Measurements from ENCODE around the gene TMEM132C. TPM values are rescaled to one million over a fixed set of nuclear protein-coding genes. Genes with fewer than 3 reads are reported as not detected.

Gene TMEM132C
- total RNA-seq, 2 experiments from 2014 or later, result not detected

DNA sequence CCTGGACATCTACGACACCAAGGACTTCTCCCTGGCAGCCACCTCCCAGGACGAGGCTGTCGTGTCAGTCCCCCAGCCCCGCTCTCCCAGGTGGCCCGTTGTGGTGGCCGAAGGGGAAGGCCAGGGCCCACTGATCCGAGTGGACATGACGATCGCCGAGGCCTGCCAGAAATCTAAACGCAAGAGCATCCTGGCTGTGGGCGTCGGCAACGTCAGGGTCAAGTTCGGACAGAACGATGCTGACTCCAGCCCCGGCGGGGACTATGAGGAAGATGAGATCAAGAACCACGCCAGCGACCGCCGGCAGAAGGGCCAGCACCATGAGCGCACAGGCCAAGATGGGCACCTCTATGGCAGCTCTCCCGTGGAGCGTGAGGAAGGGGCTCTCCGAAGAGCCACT, 438.2 kb downstream of the TMEM132C start:
- POLR2A ChIA-PET, result no interaction called here
- DNase-seq (ENCODE audit: low spot score), result no peak
- H2AFZ ChIP-seq (ENCODE audit: low read length), result no peak overlapping the region
- TF ChIP-seq, protein P1, sequence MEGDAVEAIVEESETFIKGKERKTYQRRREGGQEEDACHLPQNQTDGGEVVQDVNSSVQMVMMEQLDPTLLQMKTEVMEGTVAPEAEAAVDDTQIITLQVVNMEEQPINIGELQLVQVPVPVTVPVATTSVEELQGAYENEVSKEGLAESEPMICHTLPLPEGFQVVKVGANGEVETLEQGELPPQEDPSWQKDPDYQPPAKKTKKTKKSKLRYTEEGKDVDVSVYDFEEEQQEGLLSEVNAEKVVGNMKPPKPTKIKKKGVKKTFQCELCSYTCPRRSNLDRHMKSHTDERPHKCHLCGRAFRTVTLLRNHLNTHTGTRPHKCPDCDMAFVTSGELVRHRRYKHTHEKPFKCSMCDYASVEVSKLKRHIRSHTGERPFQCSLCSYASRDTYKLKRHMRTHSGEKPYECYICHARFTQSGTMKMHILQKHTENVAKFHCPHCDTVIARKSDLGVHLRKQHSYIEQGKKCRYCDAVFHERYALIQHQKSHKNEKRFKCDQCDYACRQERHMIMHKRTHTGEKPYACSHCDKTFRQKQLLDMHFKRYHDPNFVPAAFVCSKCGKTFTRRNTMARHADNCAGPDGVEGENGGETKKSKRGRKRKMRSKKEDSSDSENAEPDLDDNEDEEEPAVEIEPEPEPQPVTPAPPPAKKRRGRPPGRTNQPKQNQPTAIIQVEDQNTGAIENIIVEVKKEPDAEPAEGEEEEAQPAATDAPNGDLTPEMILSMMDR (conservative IDR thresholded peaks at IDR 0.05; ENCODE audit: low read length), result no peak
- TF ChIP-seq EZH2phosphoT487 (IDR thresholded peaks at IDR 0.05; ENCODE audit: borderline replicate concordance, low read depth, low read length), result no peak
- H4K20me1 ChIP-seq (ENCODE audit: insufficient read depth, low read length), result no peaks in the 10 kb centered on the region
- intact Hi-C loops (cut with micrococcal nuclease; ENCODE audit: unreplicated experiment), result no loop called here
- H3K79me2 ChIP-seq (ENCODE audit: insufficient read depth, low read depth, low read length), result no peaks in the 10 kb centered on the region
- H3K36me3 ChIP-seq (ENCODE audit: insufficient read depth, low read length), result no peaks in the 10 kb centered on the region
- BruUV-seq (replicated peaks), result no TSS peak
- no peaks in the 10 kb centered on the region for H3K4me1 ChIP-seq (ENCODE audit: insufficient read depth, low read length, poor library complexity, severe bottlenecking)
- no peak overlapping the region for H3K27ac ChIP-seq (ENCODE audit: low read depth, low read length, poor library complexity, severe bottlenecking)
- no peaks in the 10 kb centered on the region for H3K9me3 ChIP-seq (ENCODE audit: low read length)
- no peaks in the 10 kb centered on the region for H3K9me2 ChIP-seq (ENCODE audit: insufficient read depth, low read length)
- no peak overlapping the region for H3K4me2 ChIP-seq (ENCODE audit: low read length)
- CTCF ChIA-PET (ENCODE audit: unreplicated experiment), result no interaction called here
- H3K4me3 ChIP-seq (ENCODE audit: low read depth, low read length, poor library complexity, severe bottlenecking), result no peak overlapping the region

DNA sequence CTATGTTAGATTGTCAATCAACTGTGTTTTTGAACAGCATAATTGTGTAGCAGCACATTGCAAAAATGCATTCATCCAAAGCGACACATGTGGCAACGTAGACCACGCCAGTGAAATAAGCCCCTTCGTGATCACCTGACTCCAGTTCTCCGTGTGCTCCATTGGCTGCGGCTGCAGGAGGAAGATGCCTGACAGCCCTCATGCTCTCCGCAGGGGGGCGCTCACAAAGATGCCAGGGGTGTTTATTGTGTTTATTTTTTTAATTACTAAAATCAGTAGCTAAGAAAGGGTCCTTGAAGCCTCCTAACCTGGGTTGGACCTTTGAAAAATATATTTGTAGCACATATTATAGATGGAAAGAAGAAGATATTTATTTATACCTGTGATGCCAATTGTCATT, 440.5 kb downstream of the TMEM132C start:
- Histone ChIP-seq H3K4me1 (ENCODE audit: insufficient read depth, low read length, poor library complexity, severe bottlenecking) (no peaks in the 10 kb centered on the region), H3K4me3 (ENCODE audit: low read depth, low read length, poor library complexity, severe bottlenecking) (no peak overlapping the region), H3K79me2 (ENCODE audit: insufficient read depth, low read depth, low read length) (no peaks in the 10 kb centered on the region), H3K9me3 (ENCODE audit: low read length) (no peaks in the 10 kb centered on the region), H3K27ac (ENCODE audit: low read depth, low read length, poor library complexity, severe bottlenecking) (no peak overlapping the region), H3K4me2 (ENCODE audit: low read length) (no peak overlapping the region), H2AFZ (ENCODE audit: low read length) (no peak overlapping the region), H3K36me3 (ENCODE audit: insufficient read depth, low read length) (no peaks in the 10 kb centered on the region), H4K20me1 (ENCODE audit: insufficient read depth, low read length) (no peaks in the 10 kb centered on the region), H3K9me2 (ENCODE audit: insufficient read depth, low read length) (no peaks in the 10 kb centered on the region)
- no TSS peak for BruUV-seq (replicated peaks)
- CTCF ChIA-PET (ENCODE audit: unreplicated experiment), result no interaction called here
- TF ChIP-seq, protein P1 (conservative IDR thresholded peaks at IDR 0.05; ENCODE audit: low read length), result no peak
- no peak for TF ChIP-seq EZH2phosphoT487 (IDR thresholded peaks at IDR 0.05; ENCODE audit: borderline replicate concordance, low read depth, low read length)
- intact Hi-C loops (cut with micrococcal nuclease; ENCODE audit: unreplicated experiment), result no loop called here
- no peak for DNase-seq (ENCODE audit: low spot score)
- POLR2A ChIA-PET, result no interaction called here

DNA sequence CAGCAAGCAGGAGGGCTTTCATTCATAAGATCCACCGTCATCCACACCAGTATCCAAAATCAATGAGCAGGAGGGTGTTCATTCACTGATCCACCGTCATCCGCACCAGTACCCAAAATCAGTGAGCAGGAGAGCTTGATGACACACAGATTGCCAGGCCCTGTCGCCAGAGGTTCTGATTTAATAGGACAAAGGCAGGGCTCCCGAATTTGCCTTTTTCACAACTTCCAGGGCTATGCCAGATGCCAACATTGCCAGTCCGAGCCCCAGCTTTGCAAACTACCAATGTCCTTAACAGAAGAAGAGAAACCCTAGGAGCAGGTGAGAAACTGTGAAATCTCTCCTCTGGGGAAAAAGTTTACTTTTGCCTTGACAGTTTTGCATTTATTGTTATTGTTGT, 441.8 kb downstream of the TMEM132C start:
- intact Hi-C loops (cut with micrococcal nuclease; ENCODE audit: unreplicated experiment), result no loop called here
- DNase-seq (ENCODE audit: low spot score), result no peak
- no peaks in the 10 kb centered on the region for H3K9me2 ChIP-seq (ENCODE audit: insufficient read depth, low read length)
- ChIA-PET CTCF (ENCODE audit: unreplicated experiment) (no interaction called here), POLR2A (no interaction called here)
- no peak overlapping the region for H3K27ac ChIP-seq (ENCODE audit: low read depth, low read length, poor library complexity, severe bottlenecking)
- no peaks in the 10 kb centered on the region for H3K9me3 ChIP-seq (ENCODE audit: low read length)
- no peaks in the 10 kb centered on the region for H4K20me1 ChIP-seq (ENCODE audit: insufficient read depth, low read length)
- H3K4me3 ChIP-seq (ENCODE audit: low read depth, low read length, poor library complexity, severe bottlenecking), result no peak overlapping the region
- H3K36me3 ChIP-seq (ENCODE audit: insufficient read depth, low read length), result no peaks in the 10 kb centered on the region
- no peak overlapping the region for H3K4me2 ChIP-seq (ENCODE audit: low read length)
- TF ChIP-seq EZH2phosphoT487 (IDR thresholded peaks at IDR 0.05; ENCODE audit: borderline replicate concordance, low read depth, low read length), result no peak
- TF ChIP-seq, protein P1 (conservative IDR thresholded peaks at IDR 0.05; ENCODE audit: low read length), result no peak
- BruUV-seq (replicated peaks), result no TSS peak
- H2AFZ ChIP-seq (ENCODE audit: low read length), result no peak overlapping the region
- H3K79me2 ChIP-seq (ENCODE audit: insufficient read depth, low read depth, low read length), result no peaks in the 10 kb centered on the region
- H3K4me1 ChIP-seq (ENCODE audit: insufficient read depth, low read length, poor library complexity, severe bottlenecking), result no peaks in the 10 kb centered on the region

Data from OCI-LY7 (cell line).